ENCODE results near the gene FRMPD1. TPM values are rescaled to one million over a fixed set of nuclear protein-coding genes. Genes with fewer than 3 reads are reported as not detected.
"Not testable (repeated sequence)": the region's sequence is repeated elsewhere in the genome, so short reads cannot be mapped to it uniquely, and the experiment has no call there.

Gene FRMPD1
- total RNA-seq, 2 donors from 2014 or later: 0.21 to 0.77 TPM

DNA sequence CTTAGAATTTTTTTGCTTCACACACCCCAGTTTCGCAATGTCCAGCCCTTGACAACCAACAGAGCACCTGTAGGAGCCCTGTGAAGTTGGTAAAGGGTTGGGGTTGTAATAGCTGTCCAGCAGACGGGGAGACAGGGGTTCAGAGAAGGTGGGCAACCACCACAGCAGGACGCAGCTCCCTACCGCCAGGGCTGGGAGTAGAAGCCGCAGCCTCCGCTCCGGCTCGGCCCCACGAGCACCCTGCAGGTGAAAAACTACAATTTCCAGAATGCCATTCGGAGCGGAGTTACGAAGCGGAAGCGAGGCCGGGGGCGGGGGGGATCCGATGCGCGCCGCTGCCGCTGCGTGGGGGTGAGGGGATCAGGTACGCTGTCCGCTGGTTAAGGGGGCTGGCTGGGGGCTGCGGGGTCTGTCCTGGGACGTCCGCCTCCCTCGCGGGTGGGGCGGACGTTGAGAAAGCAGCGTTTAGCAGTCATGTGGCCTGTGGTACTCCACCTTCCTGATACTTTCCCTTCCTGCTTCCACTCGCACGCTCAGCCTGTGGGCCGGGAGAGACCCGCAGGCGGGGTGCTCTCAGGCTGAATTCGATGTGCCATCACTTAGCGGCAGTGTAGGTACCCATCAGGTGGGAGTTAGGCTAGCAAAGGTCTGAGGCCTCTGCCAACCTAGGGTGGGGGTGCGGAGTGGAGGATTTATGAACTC lies 102.9 kb downstream of the FRMPD1 start, which contains the start of gene TRMT10B:
TSS of gene TRMT10B (plus strand) at position 317 of the 702 bp plus-strand sequence. CDS start 8,127 bp downstream, outside the sequence.
- intact Hi-C loops (cut with DNase I): loop anchor here in 1 of 2 donors (2.0 kb wide), 1 partner anchor 31 kb away; the partner anchor contains the start of gene EXOSC3
- ATAC-seq: peak; percentile 95 to 97
- DNase-seq: peak; percentile 77

DNA sequence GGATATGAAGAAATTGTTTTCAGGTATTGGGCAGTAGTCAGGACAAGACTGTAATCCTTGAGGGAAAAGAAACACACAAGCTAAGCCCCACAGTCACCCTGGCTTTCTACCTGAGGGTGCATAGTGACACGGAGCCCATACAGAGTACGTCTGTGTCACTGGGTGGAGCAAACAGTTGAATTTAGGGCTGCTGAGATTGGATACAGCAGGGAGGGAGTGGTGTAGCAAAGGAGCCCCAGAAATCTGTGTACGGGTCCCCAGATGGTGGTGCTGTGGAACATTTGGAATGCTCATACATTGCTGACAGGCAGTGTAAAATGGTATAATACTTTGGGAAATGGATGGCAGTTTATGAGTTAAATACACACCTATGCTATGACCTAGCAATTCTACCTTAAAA lies 108.0 kb downstream of the FRMPD1 start:
- DNase-seq (no peak), ATAC-seq (no peak)
- intact Hi-C loops (cut with DNase I): no loop called here

DNA sequence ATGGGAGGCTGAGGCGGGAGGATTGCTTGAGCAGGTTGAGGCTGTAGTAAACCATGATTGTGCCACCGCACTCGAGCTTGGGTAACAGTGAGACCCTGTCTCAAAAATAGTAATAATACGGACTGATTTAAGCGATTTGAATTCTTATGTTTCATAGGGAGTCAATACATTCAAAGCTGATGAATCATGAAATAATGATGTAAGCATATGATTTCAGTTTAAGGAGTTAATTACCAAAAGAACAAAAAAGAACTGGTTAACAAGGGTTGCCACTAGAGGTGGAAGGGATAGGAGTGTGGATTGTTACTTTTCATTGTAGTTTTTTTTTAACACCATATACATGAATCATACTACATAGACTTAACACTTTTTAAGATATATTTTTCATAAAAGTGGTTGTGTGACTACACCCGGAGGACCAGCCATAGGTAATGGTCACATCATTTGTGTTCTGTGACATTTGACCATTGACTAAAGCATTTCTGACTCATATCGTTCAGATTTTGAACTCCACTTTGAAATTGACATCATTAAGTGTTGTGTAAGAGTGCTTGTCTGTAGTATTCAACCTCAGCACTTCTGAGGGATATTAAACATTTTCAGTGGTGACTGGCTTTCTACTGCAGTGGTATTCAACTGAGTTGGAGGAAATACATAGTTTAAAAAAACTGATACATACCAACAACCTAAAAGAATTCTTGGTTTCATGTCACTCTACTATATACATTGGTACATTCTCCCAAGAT lies 109.8 kb downstream of the FRMPD1 start:
- no peak for DNase-seq
- ATAC-seq: no peak
- intact Hi-C loops (cut with DNase I): no loop called here

DNA sequence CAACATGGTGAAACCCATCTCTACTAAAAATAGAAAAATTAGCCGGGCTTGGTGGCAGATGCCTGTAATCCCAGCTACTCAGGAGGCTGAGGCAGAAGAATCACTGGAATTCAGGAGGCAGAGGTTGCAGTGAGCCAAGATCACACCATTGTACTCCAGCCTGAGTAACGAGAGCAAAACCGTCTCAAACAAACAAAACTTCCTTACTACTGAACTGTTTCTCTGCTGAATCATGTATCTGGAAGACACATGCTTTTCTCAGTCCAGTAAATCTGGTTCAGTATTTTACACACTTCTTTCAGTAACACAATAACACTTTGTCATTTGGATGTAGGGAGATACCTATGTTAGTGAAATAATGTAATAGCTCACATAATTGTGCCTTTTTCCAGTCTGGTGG lies 110.8 kb downstream of the FRMPD1 start:
- intact Hi-C loops (cut with DNase I): no loop called here
- no peak for ATAC-seq

DNA sequence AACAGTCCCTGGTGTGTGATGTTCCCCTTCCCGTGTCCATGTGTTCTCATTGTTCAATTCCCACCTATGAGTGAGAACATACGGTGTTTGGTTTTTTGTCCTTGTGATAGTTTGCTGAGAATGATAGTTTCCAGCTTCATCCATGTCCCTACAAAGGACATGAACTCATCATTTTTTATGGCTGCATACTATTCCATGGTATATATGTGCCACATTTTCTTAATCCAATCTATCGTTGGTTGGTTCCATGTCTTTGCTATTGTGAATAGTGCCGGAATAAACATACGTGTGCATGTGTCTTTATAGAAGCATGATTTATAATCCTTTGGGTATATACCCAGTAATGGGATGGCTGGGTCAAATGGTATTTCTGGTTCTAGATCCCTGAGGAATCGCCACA lies 114.5 kb downstream of the FRMPD1 start:
- intact Hi-C loops (cut with DNase I); DNase-seq; ATAC-seq: not testable (repeated sequence)

More for the DNA sequence above, 110.8 kb downstream of the FRMPD1 start:
- DNase-seq: no peak

DNA sequence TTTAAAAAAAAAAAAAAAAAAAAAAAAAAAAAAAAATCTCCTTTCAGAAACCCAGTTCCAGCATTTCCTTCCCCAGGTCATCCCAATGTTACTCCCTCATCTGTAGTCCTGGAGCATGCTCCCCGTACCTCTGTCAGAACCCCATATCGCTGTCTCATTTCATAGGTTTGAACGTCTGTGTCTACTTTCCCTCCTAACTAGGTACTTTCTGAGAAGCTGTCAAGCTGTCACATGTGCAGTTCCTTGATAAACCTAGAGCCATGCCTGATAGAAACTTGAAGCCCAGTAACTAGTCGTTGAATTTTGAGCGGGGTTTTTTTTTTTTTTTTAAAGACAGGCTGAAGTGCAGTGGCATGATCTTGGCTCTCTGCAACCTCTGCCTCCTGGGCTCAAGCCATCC lies 118.6 kb downstream of the FRMPD1 start:
- DNase-seq: no peak
- ATAC-seq: no peak
- intact Hi-C loops (cut with DNase I): no loop called here

DNA sequence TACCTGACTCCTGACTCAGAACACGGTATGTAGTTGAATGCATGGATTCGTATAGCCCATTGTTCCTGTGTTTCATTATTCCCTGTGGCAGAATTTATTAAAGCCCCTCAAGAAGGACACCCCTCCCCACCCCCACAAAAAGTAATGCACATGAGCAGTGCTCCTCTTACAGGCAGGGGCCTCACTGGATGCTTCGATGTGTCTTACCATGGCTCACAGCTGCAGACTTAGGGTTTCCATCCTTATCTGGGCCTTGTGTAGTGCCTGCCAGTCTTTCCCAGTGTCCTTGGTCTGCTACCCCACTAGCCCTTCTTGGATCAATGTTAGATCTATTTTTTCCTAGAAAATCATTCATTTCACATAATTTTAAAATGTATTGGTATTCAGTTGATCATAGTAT lies 119.2 kb downstream of the FRMPD1 start:
- intact Hi-C loops (cut with DNase I): no loop called here
- DNase-seq: no peak
- no peak for ATAC-seq

DNA sequence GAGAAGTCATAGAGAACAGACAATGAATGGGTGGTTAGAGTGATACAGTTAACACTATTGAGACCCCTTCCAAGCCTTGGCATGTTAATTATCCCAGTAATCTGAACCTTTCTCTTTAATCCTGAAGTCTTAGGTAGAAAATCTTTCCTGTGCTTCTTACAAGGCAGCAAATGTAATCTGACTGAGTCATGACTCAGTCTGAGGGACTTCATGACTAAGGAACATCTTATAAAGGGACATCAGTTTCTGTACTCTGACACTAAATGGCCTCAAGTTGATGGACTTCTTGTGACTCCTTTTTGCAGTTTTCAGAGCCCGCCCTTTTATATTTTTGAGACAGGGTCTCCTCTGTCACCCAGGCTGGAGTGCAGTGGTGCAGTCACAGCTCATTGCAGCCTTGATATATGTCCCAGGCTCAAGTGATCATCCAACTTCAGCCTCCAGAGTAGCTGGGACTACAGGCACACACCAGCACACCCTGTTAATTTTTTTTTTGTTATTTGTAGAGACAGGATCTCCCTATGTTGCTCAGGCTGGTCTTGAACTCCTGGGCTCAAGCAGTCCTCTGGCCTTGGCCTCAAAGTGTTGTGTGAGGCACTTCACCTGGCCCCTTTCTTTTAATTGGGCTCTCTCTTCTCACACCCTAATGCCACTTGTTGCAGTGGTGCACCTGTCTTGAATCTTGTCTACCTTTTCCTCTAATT lies 124.6 kb downstream of the FRMPD1 start:
- ATAC-seq (no peak), DNase-seq (no peak)
- intact Hi-C loops (cut with DNase I): no loop called here

DNA sequence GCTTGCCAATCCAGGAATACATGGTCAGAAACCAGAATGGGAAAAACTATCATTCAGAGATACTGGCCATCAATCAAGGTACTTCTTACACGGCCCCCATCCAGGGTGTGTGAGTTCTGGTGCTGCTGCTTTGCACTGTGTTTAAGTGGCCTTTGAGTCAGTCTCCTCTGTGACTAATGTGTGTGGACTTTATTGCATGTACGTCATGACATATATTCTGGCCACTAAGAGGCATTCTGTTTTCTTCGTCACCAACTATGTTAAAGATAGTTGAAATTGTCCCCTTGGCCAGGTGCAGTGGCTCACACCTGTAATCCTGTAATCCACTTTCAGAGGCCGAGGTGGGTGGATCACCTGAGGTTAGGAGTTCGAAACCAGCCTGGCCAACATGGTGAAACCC lies 125.6 kb downstream of the FRMPD1 start:
- intact Hi-C loops (cut with DNase I): no loop called here
- DNase-seq (no peak), ATAC-seq (no peak)

DNA sequence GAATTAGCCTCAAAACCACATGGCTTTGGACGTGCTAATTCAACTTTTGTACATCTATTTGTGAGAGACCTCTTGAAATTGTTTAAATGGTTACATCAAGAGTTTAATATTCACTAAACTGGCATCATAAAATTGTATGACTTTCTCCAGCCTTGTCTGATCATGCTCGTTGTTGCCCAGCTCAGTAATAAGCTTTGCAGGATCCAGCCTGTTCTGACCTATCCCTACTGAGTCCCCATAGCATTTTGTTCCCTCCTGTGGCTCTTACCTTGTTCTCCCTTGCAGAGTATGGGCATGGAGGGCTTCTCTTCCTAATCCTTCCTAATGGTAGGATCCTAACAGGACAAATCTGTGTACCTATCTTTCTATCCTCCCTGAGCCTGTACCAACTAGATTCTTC lies 127.8 kb downstream of the FRMPD1 start:
- no peak for ATAC-seq
- DNase-seq: no peak
- intact Hi-C loops (cut with DNase I): no loop called here

DNA sequence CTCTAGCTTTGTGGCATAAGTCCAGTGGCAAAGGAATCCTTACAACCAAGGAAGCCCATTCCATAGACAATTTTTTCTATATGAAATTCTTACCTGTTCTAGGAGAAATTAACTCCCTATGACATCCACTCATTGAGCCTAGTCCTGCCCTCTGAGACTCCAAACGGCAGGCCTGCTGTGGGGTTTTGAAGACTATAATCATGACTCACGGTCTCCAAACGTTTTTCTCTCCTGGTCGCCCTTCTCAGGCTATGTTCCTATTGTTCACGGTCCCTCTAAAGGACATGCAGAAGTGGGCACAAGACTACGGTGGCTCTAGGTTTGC lies 133.5 kb downstream of the FRMPD1 start:
- DNase-seq (no peak), ATAC-seq (no peak)
- intact Hi-C loops (cut with DNase I): loop anchor here in 1 of 2 donors (2.0 kb wide), 1 partner anchor 31 kb away; the partner anchor contains the start of gene TRMT10B

DNA sequence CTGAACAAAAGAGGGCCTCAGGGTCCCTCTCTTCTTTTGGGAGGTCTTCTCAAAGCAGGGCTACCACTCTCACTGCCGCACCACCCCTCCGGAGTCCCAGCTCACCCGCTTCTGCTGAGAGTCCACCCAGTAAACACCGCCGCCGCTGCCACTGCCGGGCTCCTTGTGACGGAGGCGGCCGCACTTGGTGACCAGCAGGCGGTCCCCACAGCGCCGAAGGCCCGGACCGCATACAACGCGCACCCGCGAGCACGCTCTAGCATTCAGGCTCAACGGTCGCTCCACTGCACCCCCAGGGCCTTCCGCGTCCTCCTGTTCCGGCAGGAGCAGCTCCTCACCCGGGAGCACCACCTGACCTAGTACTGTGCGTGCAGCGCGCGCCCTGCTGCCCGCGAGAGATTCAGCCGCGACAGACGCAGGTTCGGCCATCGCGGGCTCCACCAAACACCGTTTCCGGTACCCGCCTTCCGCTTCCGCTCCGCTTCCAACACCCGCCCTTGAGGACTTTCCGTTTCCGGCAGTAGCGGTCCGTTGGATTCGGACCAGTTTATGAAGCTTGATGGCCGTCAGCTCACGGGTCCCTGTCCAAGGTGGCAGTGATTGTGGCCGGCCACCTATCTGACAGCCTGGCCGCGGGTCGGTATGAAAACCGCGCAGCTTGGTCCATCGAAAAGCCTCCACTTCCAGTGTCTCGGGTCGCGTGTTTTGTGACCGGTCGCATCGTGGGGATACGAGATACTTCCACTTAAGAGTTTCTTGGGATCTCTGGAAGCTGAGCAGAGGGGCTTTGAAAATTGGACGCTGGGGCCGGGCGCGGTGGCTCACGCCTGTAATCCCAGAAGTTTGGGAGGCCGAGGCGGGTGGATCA lies 134.1 kb downstream of the FRMPD1 start, which contains the start of gene EXOSC3:
TSS of gene EXOSC3 (minus strand) at position 449 of the 868 bp plus-strand sequence. CDS start at position 429, 20 bp downstream.
- peak; percentile 93 for DNase-seq
- peak; percentile 98 for ATAC-seq
- intact Hi-C loops (cut with DNase I): loop anchor here in 1 of 2 donors (1.0 to 2.0 kb wide), 2 partner anchors 15 to 32 kb away; partner anchors contain the start of genes DCAF10 and TRMT10B

DNA sequence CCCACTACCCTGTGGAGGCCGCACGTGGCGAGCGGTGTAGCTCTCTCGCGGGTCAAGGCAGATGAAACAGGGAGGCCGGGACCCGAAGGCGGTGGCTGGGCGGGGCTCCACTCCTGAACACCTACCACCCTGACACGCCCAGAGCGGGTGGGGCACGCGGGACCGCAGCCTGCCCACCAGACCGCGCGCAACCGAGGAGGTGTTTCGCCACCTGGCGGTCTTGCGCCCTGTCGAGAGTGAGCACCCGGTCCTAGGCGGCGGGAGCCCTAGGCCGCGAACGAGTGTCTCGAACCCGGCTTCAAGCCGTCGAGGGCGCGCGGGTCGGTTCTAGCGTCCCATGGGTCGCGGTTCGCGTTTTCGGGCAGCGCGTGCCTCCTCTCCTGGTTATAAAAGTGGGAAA lies 136.3 kb downstream of the FRMPD1 start:
- intact Hi-C loops (cut with DNase I): no loop called here
- no peak for ATAC-seq
- no peak for DNase-seq

DNA sequence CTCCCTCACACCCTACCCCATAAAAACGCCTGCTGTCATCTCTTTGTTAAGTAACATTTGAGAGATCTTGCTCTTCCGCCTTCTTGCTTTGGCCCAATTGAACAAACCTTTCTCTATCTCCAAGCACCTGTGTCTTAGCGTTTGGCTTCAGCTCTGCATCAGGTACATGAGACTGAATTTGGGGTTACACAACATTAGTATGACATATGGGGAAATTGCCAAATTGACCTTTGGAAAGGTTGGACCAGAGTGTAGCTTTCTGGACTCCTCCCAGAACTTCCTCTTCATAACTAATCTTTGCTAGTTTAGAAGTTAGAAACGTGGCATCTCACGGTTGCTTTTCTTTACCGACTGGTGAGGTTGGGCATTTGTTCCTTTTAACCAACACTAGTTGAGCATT lies 137.6 kb downstream of the FRMPD1 start:
- intact Hi-C loops (cut with DNase I): no loop called here
- DNase-seq: no peak
- no peak for ATAC-seq

DNA sequence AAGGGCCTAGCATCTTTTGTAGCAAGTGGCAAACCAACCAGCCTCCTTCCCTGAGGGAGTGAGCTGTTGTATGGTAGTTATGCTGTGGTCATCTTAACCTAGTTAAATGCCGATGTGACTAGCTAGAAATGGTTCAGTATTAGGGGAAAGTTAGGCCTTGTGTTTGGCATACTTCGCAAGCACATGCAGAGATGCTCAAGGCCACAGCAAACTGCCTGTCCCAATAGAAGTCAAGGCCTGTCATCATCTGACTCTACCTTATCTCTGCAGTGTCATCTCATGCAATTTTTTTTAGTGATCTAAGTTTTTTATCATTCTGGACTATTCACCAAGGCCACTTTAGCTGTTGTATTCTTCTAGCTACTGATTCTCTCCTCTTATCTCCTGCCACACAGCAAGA lies 139.3 kb downstream of the FRMPD1 start:
- ATAC-seq (no peak), DNase-seq (no peak)
- intact Hi-C loops (cut with DNase I): no loop called here

DNA sequence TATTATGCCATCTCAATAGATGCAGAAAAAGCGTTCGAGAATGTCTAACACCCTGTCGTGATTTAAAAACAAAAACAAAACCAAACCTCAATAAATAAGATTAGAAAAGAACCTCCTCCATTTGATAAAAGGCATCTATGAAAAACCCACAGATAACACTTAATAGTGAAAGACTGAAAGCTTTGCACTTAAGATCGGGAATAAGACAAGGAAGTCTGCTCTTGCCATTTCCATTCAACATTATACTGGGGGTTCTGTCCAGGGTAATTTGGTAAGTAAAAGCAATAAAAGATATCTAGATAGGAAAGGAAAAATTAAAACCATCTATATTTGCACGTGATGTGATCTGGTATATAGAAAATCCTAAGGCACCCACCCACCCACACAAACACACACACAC lies 141.4 kb downstream of the FRMPD1 start:
- intact Hi-C loops (cut with DNase I): no loop called here
- ATAC-seq: no peak
- no peak for DNase-seq

DNA sequence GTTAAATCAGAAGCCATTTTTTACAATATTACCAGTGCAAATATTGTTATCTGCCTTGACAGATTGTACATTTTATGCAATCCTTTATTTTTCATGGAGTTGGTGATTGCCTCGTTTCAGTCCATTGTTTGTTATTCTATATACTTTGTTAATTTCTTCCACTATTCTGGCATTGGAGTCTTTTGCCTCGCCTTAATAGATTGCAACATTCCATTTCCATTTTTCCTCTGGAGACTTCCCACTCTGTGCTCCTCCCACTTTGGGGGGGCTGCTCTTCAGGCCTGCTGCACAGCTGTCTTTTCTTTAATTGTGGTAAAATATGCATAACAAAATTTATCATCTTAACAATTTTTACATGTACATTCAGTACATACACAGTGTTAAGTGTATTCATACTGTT lies 145.5 kb downstream of the FRMPD1 start:
- DNase-seq (no peak), ATAC-seq (no peak)
- intact Hi-C loops (cut with DNase I): no loop called here
